IMR-90 (cell line): ENCODE measurements around the gene CLCF1. TPM values are rescaled to one million over a fixed set of nuclear protein-coding genes. Genes with fewer than 3 reads are reported as not detected.
A peak's percentile ranks its signal among the peaks of the same experiment; 100 is the strongest.

Experiments
- ATAC-seq: fragments of 200-7000 bp; cut with Tn5 transposase; 2 replicates; pipeline ENCODE4 v1.9.1; 2020; ENCODE audit warnings: low read depth, mild to moderate bottlenecking, moderate library complexity
- BruUV-seq: library from RNA; stranded (reverse); fragments of 400-500 nt; replicated peaks from 2 replicates; lab custom pipeline; 2021; lab: Mats Ljungman, UMichigan
- CTCF ChIA-PET: fragments of 300-600 bp; formaldehyde crosslinking; extraction: SDS; loops from one replicate; lab custom pipeline; 2021; ENCODE audit warnings: antibody characterized with exemption; lab: Yijun Ruan, JAX
- POLR2A ChIA-PET: fragments of 300-600 bp; sonication (Branson Sonifier 250); formaldehyde crosslinking; loops from one replicate; lab custom pipeline; 2022; ENCODE audit warnings: antibody characterized with exemption; ENCODE audit not compliant: unreplicated experiment; lab: Charles Lee
- DNase-seq: peaks from one replicate; pipeline ENCODE4 v3.0.0; 2013
- H2AFZ ChIP-seq: replicated peaks from 2 replicates; pipeline ENCODE3; 2013; ENCODE audit warnings: low read length, mild to moderate bottlenecking; ENCODE audit not compliant: poor library complexity
- H2AK5ac ChIP-seq: 2 replicates; pipeline ENCODE4 v1.6.1; 2013; ENCODE audit warnings: low read depth, low read length, inconsistent platforms
- H2AK9ac ChIP-seq: replicated peaks from 2 replicates; pipeline ENCODE3; 2013; ENCODE audit warnings: mild to moderate bottlenecking, low read depth, low read length, moderate library complexity; ENCODE audit not compliant: poor library complexity
- H2BK120ac ChIP-seq: 2 replicates; pipeline ENCODE4 v1.6.1; 2013; ENCODE audit warnings: low read depth, low read length, inconsistent platforms
- H2BK15ac ChIP-seq: 3 replicates; pipeline ENCODE4 v1.6.1; 2013; ENCODE audit warnings: low read depth, low read length, inconsistent platforms
- H2BK20ac ChIP-seq: 2 replicates; pipeline ENCODE4 v1.6.1; 2013; ENCODE audit warnings: low read depth, mild to moderate bottlenecking, inconsistent platforms, low read length, moderate library complexity
- H2BK5ac ChIP-seq: 2 replicates; pipeline ENCODE4 v1.6.1; 2013; ENCODE audit warnings: mild to moderate bottlenecking, low read depth, low read length, inconsistent platforms; ENCODE audit not compliant: poor library complexity, severe bottlenecking
- H3K14ac ChIP-seq: replicated peaks from 2 replicates; pipeline ENCODE4 v1.6.1; 2013; ENCODE audit warnings: low read depth, low read length, inconsistent platforms
- H3K18ac ChIP-seq: 2 replicates; pipeline ENCODE4 v1.6.1; 2013; ENCODE audit warnings: low read depth, low read length, control low read depth
- H3K23ac ChIP-seq: 2 replicates; pipeline ENCODE4 v1.6.1; 2013; ENCODE audit warnings: low read depth, low read length, inconsistent platforms
- H3K27ac ChIP-seq: 2 replicates; pipeline ENCODE4 v1.5.1; 2013; ENCODE audit warnings: mild to moderate bottlenecking, control low read depth, low read length; ENCODE audit not compliant: insufficient read depth
- H3K27me3 ChIP-seq: 2 replicates; pipeline ENCODE4 v1.6.1; 2013; ENCODE audit warnings: low read length; ENCODE audit not compliant: control insufficient read depth, insufficient read depth
- H3K36me3 ChIP-seq: 2 replicates; pipeline ENCODE4 v1.6.1; 2013; ENCODE audit warnings: low read length, mixed read lengths; ENCODE audit not compliant: control insufficient read depth, insufficient read depth
- H3K4ac ChIP-seq: 2 replicates; pipeline ENCODE4 v1.6.1; 2013; ENCODE audit warnings: low read depth, low read length, inconsistent platforms
- H3K4me1 ChIP-seq: 2 replicates; pipeline ENCODE4 v1.6.1; 2013; ENCODE audit warnings: low read length, mixed read lengths; ENCODE audit not compliant: control insufficient read depth, insufficient read depth
- H3K4me2 ChIP-seq: 2 replicates; pipeline ENCODE4 v1.6.1; 2013; ENCODE audit warnings: low read depth, mild to moderate bottlenecking, control low read depth, low read length, moderate library complexity
- H3K4me3 ChIP-seq: 2 replicates; pipeline ENCODE4 v1.5.1; 2013; ENCODE audit warnings: low read depth, mild to moderate bottlenecking, control low read depth, low read length, moderate library complexity; ENCODE audit not compliant: insufficient read depth
- H3K56ac ChIP-seq: 2 replicates; pipeline ENCODE4 v1.6.1; 2013; ENCODE audit warnings: low read length, inconsistent platforms; ENCODE audit not compliant: insufficient read depth; ENCODE audit errors: extremely low read depth
- H3K79me1 ChIP-seq, 2 experiments: 2 replicates each; pipeline ENCODE4 v1.6.1; 2013; ENCODE audit warnings: low read length in 2 of 2, inconsistent platforms in 1 of 2, low read depth in 1 of 2
- H3K9ac ChIP-seq: 2 replicates; pipeline ENCODE4 v1.6.1; 2013; ENCODE audit warnings: low read depth, low read length, control low read depth
- H3K9me1 ChIP-seq: 2 replicates; pipeline ENCODE4 v1.6.1; 2013; ENCODE audit warnings: low read length, inconsistent platforms; ENCODE audit not compliant: insufficient read depth
- H3K9me3 ChIP-seq: 2 replicates; pipeline ENCODE4 v1.6.1; 2013; ENCODE audit warnings: low read length; ENCODE audit not compliant: control insufficient read depth, insufficient read depth
- H4K20me1 ChIP-seq: 2 replicates; pipeline ENCODE4 v1.6.1; 2013; ENCODE audit warnings: low read length, inconsistent platforms; ENCODE audit not compliant: insufficient read depth
- H4K5ac ChIP-seq: 2 replicates; pipeline ENCODE4 v1.6.1; 2013; ENCODE audit warnings: mild to moderate bottlenecking, low read depth, low read length, control low read depth
- H4K8ac ChIP-seq, 2 experiments: 2 replicates each; pipeline ENCODE4 v1.6.1; 2013; ENCODE audit warnings: low read depth in 2 of 2, low read length in 2 of 2, control low read depth in 1 of 2, inconsistent platforms in 1 of 2
- H4K91ac ChIP-seq: 2 replicates; pipeline ENCODE4 v1.6.1; 2013; ENCODE audit warnings: low read depth, low read length, inconsistent platforms; ENCODE audit not compliant: insufficient read depth
- CHD1 ChIP-seq: IDR thresholded peaks from 2 replicates; pipeline ENCODE4 v1.6.1; 2012; ENCODE audit warnings: low read depth, low read length, improper control_type of control experiment
- MXI1 ChIP-seq: IDR thresholded peaks from 2 replicates; pipeline ENCODE4 v1.6.1; 2012; ENCODE audit warnings: low read depth, mild to moderate bottlenecking, low read length, moderate library complexity, borderline replicate concordance
- NFE2L2 ChIP-seq: fragments of 150-350 bp; IDR thresholded peaks from 2 replicates; pipeline ENCODE4 v1.6.1; 2016; ENCODE audit warnings: low read depth, mild to moderate bottlenecking, low read length
- RCOR1 ChIP-seq: IDR thresholded peaks from 2 replicates; pipeline ENCODE4 v1.6.1; 2012; ENCODE audit warnings: mild to moderate bottlenecking, low read length, improper control_type of control experiment; ENCODE audit not compliant: insufficient replicate concordance
- WGBS, 2 experiments: methylation state at CpG; one replicate each; pipeline versions ENCODE4 v1.1.5 to v1.1.7; 2013; ENCODE audit warnings: missing lambda C conversion rate in 2 of 2; ENCODE audit not compliant: insufficient read length in 1 of 2; ENCODE audit errors: extremely low coverage in 2 of 2; 5-methylcytosine and 5-hydroxymethylcytosine counted together
- dilution Hi-C: fragments of 300-500 bp; cut with HindIII; formaldehyde crosslinking; loops from one replicate; pipeline ENCODE4 v1.14.3; 2018; ENCODE audit warnings: low sequenced_read_pairs; ENCODE audit not compliant: unreplicated experiment
- in situ Hi-C: fragments of 300-500 bp; cut with MboI; formaldehyde crosslinking; loops from 3 replicates; pipeline ENCODE4 v1.14.3; 2019; ENCODE audit warnings: low sequenced_read_pairs, inconsistent platforms, mixed read lengths
- intact Hi-C: fragments of 100-400 bp; cut with micrococcal nuclease; formaldehyde crosslinking; loops from 2 replicates; pipeline ENCODE4 v1.10.0; 2022
- polyA plus RNA-seq, 3 experiments: library from polyadenylated mRNA; depleted of rRNA; stranded (reverse); fragments of >200 nt; gene quantifications; 2 replicates each; pipeline ENCODE4 v1.2.3, GENCODE V29; 2012; ENCODE audit warnings: low replicate concordance in 1 of 3
- total RNA-seq: library from RNA; depleted of rRNA; stranded (reverse); fragments of >200 nt; gene quantifications from 2 replicates; pipeline ENCODE4 v1.2.3, GENCODE V29; 2012
- TF ChIP-seq, protein P1 (sequence below): fragments of 150-350 bp; IDR thresholded peaks from 2 replicates; pipeline ENCODE4 v1.6.1; 2017; ENCODE audit warnings: mild to moderate bottlenecking, antibody characterized with exemption, low read length, low read depth
- TF ChIP-seq, protein P2 (sequence below): conservative IDR thresholded peaks from 2 replicates; pipeline ENCODE4 v1.5.1; 2012; ENCODE audit warnings: mild to moderate bottlenecking, low read depth, low read length, improper control_type of control experiment

Gene CLCF1
- total and polyA plus RNA-seq, 2 of the 4 experiments (the other 2 are of a cell fraction) = 5.6 to 27.8 TPM

DNA sequence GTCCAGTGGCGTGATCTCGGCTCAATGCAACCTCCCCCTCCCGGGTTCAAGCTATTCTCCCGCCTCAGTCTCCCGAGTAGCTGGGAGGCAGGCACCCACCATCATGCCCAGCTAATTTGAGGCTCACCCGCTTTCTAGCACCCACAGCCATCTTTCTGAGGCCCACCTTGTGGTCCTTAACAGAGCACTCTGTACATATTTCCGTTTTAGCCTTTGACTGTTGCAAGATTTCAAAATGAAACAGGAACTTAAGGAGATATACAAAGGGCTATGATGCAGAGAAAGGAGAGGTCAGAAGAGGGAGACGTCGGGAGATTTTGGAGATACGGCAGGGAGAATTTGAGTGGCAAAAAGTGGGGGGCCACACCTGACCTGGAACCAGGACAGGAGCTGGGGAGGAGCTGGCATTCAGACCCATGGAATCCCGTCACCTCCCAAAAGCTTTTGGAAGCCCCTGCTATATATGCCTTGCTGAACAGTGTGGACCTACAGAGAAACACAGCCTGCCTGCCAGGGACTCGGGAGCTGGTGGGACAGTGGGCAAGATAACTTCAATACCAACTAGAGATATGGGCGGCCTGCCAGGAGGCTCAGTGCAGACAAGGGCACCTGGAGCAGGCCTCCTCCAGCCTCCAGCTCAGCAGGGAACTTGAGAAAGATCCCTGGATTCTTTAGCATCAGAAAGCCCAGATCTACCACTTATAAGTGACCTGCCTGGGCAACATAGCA lies 8.0 kb upstream of the CLCF1 start (continued):
- no peak for TF ChIP-seq MXI1

DNA sequence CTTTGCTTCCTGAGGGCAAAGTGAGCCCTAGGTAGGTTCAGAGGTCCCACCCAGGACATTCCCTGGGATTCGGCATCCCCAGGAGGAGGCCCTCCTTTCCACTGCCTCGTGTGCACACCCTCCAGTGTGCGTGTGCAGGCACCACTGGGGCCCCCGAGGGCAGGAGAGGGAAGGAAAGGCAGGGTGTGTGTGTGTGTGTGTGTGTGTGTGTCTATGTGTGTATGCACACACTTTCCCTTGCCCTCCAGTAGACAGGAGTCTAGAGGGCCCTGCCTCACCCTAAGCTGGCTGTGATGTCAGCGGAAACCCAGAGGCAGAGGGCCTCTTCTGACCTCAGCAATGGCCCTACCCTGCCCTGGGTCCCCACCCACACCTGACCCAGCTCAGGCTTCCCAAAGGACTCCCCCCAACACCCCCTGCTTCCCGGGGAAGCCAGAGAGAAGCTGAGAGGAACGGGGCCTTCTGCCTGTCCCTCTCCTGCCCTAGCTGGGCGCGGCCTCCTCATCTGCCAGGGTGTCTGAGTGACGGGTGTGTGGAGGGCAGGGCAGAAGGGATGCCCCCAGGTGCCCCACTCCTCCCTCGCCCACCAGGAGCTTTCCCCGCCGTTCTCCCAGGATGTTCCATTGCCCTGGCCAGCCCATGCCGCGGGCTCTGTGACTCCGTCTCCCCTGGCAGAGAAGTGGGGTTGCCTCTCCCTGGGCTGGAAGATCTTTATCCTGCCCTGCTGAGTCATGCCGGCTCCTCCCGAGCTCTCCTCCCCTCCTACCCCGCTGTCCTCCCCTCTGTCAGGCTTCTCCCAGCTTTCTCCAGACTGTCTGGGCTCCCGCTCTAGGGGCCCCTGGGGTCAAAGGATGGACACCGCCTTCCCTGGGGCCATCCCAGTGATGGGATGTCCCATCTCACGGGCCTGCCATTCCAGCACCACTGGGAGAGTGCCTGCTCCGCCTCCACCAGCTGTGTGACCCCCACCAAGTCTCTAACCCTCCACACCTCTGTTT lies 6.0 kb upstream of the CLCF1 start:
- Histone ChIP-seq H2AK5ac (peak overlapping the region; percentile 93), H4K8ac (peak overlapping the region; percentile 7 to 81; a peak in 3 of 4 replicates), H3K27ac (peak overlapping the region; percentile 18), H3K18ac (peak overlapping the region; percentile 37), H3K9ac (0 out of 2 replicates have a peak overlapping the region, but pooled peaks have one; percentile 9), H3K4ac (peak overlapping the region; percentile 84), H4K5ac (peak overlapping the region; percentile 65), H3K4me1 (peaks cover 24% of the 10 kb centered on the region), H3K36me3 (no peaks in the 10 kb centered on the region), H2AFZ (peak overlapping the region; percentile 81), H3K9me3 (no peaks in the 10 kb centered on the region), H3K14ac (peak overlapping the region; percentile 83), H2BK5ac (peak overlapping the region; percentile 38), H3K9me1 (peaks cover 8% of the 10 kb centered on the region), H3K4me3 (no peak overlapping the region), H2AK9ac (peak overlapping the region; percentile 91), H2BK15ac (peak overlapping the region; percentile 61; the same call in 1 of the 3 replicates), H4K20me1 (no peaks in the 10 kb centered on the region), H3K79me1 (0 out of 4 replicates have a peak, but pooled peaks cover 0 to 4% of the 10 kb centered on the region in 2 experiments), H3K56ac (no peak overlapping the region), H2BK120ac (peak overlapping the region; percentile 82), H3K23ac (no peak overlapping the region), H4K91ac (peak overlapping the region; percentile 80), H2BK20ac (peak overlapping the region; percentile 68), H3K27me3 (no peaks in the 10 kb centered on the region), H3K4me2 (no peak overlapping the region)
- 67% methylated on average over 8 of the region's 23 CpGs; no CpG with 5 or more reads in 1 of the 2 experiments for WGBS, 2 experiments
- TF ChIP-seq, protein P1, sequence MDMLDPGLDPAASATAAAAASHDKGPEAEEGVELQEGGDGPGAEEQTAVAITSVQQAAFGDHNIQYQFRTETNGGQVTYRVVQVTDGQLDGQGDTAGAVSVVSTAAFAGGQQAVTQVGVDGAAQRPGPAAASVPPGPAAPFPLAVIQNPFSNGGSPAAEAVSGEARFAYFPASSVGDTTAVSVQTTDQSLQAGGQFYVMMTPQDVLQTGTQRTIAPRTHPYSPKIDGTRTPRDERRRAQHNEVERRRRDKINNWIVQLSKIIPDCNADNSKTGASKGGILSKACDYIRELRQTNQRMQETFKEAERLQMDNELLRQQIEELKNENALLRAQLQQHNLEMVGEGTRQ = no peak
- no peak for TF ChIP-seq RCOR1
- TF ChIP-seq, protein P2, sequence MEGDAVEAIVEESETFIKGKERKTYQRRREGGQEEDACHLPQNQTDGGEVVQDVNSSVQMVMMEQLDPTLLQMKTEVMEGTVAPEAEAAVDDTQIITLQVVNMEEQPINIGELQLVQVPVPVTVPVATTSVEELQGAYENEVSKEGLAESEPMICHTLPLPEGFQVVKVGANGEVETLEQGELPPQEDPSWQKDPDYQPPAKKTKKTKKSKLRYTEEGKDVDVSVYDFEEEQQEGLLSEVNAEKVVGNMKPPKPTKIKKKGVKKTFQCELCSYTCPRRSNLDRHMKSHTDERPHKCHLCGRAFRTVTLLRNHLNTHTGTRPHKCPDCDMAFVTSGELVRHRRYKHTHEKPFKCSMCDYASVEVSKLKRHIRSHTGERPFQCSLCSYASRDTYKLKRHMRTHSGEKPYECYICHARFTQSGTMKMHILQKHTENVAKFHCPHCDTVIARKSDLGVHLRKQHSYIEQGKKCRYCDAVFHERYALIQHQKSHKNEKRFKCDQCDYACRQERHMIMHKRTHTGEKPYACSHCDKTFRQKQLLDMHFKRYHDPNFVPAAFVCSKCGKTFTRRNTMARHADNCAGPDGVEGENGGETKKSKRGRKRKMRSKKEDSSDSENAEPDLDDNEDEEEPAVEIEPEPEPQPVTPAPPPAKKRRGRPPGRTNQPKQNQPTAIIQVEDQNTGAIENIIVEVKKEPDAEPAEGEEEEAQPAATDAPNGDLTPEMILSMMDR = no peak
- peak; percentile 46 for TF ChIP-seq NFE2L2
- TF ChIP-seq CHD1 = no peak
- dilution Hi-C loops (no loop called here), in situ Hi-C loops (loop anchor here (5.0 kb wide), 1 partner anchor 117 kb away; no protein-coding TSS in a partner anchor), intact Hi-C loops (no loop called here)
- ChIA-PET CTCF (interaction anchor here (1.2 to 7.8 kb wide), 2 partner anchors 26 to 33 kb away, joined by 4 to 128 read pairs; partner anchors contain the start of gene POLD4), POLR2A (interaction anchor here (0.6 to 1.2 kb wide), 2 partner anchors 27 to 1877 kb away, joined by 3 read pairs; no protein-coding TSS in a partner anchor)
- ATAC-seq (peak; percentile 40), DNase-seq (no peak)
- no TSS peak for BruUV-seq
